Epithelial cell of prostate (primary cell): ENCODE data around the gene EYA3.

Experiments
- DNase-seq: peaks from one replicate; pipeline ENCODE4 v3.0.0-alpha.2; 2011; ENCODE audit warnings: low read depth, low spot score
- H3K27ac ChIP-seq: fragments of 450-650 bp; 2 replicates; pipeline ENCODE4 v1.5.1; 2017; ENCODE audit warnings: mild to moderate bottlenecking

Gene EYA3

DNA sequence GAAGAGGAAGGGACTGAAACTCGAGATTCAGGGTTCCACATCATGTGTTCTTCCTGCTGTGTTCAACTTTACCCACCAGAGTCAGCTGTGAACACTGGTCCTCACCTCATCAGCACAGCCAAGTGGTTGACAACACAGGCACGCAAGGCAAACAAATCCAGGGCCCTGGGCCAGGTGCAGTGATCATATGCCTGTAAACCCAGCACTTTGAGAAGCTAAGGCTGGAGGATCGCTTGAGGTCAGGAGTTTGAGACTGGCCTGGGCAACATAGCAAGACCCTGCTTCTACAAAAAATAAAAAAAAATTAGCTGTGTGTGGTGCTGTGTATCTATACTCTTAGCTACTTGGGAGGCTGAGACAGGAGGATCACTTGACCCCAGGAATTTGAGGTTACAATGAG, 137.0 kb downstream of the EYA3 start:
- no peak for DNase-seq
- H3K27ac ChIP-seq = no peak overlapping the region

- no peak for DNase-seq
- H3K27ac ChIP-seq = no peak overlapping the region
These were observed 139.4 kb downstream of the EYA3 start for GRCh38 chr1:27949027-27949426.

GRCh38 chr1:27945020-27945419, 143.4 kb downstream of the EYA3 start:
- no peak overlapping the region for H3K27ac ChIP-seq
- no peak for DNase-seq

DNA sequence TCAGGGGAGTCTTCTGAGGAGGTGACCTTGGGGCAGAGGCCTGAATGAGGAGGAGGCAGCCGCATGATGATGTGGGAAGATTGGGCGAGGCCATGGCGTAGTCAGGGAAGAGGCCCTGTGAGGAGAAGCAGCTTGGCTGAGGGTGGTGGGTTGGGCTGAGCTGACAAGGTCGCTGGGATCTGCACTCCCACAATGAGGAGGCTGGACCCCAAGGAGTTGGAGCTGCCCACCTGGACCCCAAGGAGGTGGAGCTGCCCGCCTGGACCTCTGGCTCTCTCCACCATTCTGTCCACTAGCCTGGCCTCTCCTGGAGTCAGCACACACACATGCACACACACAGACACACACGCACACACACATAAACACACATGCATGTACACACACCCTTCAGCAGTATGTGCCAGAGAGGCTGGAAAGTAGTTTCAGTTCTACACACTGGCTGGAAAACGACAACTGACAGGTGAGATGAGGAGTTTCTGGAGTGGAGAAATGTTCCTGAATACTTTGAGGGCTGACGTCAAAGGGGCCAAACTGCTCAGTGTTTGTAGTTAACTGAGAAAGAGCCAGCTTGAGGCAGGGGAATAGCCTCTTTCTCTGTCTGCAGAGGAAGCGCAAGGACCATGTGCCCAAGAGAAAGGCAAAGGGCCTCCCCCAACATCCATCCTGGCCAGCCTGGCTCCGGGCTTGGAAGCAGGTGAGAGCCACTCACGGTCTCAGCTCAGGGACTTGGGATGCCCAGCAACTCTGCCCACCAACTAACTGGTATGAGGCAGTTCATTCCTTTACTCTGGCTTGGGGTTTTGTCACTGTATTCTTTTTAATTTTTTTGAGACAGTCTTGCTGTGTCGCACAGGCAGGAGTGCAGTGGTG, 146.5 kb downstream of the EYA3 start:
- H3K27ac ChIP-seq = no peak overlapping the region
- no peak for DNase-seq

DNA sequence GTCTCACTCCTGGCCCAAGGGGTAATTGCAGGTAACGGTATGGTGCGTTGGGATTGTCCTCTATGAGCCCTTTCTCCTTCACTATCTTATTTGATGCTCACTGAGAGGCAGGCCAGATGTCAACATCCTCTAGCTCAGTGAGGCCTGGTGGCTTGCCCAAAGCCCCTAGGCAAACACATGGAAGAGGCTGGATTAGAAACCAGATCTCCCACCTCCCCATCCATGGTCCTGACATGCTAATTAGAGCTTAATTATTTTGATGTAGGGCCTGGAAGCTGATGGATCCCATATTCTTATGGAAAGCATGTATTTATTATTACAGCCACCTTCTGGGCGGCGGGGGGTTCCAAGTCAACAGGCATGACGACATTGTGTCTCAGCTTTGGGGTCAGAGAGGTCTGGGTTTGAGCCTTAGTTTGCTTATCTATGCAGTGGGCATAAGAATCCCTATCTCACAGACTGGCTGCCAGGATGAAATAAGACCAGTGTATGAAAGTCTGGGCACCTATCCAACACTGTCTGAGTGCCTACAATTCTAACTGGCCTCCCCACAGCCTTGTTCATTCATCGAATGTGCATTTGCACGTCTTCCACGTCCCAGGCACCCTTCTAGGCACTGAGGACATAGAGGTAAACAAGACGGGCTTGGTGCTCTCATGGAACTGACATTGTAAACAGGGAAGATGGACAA, 147.4 kb downstream of the EYA3 start:
- DNase-seq = no peak
- H3K27ac ChIP-seq = no peak overlapping the region

DNA sequence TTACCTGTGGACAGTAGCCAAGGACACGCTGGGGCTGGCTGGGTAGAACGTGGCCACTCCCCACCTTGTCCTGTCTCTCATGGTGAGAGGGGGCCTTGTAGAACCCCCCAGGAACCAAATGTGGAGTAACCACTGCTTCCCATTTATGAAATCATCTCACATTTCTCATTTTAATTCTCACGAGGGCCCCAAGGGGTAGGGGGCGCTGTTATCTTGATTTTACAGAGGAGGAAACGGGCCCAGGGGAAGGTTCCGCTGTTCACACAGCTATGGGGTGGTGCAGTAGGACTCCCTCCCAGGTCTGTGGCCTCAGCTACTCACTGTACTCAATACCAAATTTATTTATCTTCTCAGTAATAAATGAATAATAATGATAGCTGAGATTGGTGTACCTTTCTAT, 148.1 kb downstream of the EYA3 start:
- DNase-seq = no peak
- no peak overlapping the region for H3K27ac ChIP-seq

- no peak overlapping the region for H3K27ac ChIP-seq
- DNase-seq = no peak
These were observed 149.9 kb downstream of the EYA3 start for GRCh38 chr1:27938488-27938887.

GRCh38 chr1:27937524-27937836, 150.9 kb downstream of the EYA3 start:
- no peak for DNase-seq
- H3K27ac ChIP-seq = no peak overlapping the region

GRCh38 chr1:27936370-27936769, 152.0 kb downstream of the EYA3 start:
- DNase-seq = no peak
- H3K27ac ChIP-seq = no peak overlapping the region

- no peak for DNase-seq
These were observed 152.7 kb downstream of the EYA3 start for GRCh38 chr1:27935721-27936120.

DNA sequence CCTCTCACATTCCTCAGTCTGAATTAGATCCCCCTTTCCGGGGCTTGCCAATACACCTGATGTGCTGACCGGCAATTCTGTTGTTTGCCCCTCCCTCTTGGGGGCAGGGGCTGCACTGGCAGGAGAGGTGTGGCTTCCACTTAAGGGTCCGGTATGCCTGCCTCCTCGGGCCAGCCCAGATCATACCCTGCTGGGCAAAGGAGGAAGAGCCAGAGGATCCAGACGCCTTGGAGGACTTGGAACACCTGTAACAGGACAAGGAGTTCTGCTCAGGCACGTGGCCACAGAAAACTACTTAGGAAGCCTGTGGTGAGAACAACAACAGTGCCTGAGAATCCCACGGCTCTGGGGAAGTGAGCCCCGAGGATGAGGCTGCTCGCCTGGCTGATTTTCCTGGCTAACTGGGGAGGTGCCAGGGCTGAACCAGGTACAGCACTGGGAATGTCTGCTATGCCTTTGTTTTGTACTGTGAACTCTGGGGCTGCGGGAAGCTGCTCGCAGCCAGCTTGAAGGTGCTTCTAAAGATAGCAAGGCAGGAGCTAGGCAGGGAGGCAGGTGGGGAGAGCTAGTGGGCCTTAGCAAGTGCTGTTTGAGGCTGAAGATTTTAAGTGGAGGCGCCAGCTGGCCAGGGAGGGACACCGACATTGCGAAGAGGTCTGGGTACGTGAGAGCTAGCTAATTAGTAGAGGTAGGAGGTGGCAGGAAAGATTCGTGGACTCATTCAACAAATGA, 153.4 kb downstream of the EYA3 start, which contains the start of gene SMPDL3B:
SMPDL3B (plus strand) TSS at position 183 of the 732 bp plus-strand sequence; CDS start at position 367, 184 bp downstream.
- H3K27ac ChIP-seq = no peak within 1 kb of the TSS

More at GRCh38 chr1:27935721-27936120, 152.7 kb downstream of the EYA3 start:
- H3K27ac ChIP-seq = no peak overlapping the region

GRCh38 chr1:27931759-27932158, 156.7 kb downstream of the EYA3 start:
- DNase-seq = no peak
- H3K27ac ChIP-seq = no peak overlapping the region

More for the DNA sequence above, 153.4 kb downstream of the EYA3 start, which contains the start of gene SMPDL3B:
- DNase-seq = no peak

DNA sequence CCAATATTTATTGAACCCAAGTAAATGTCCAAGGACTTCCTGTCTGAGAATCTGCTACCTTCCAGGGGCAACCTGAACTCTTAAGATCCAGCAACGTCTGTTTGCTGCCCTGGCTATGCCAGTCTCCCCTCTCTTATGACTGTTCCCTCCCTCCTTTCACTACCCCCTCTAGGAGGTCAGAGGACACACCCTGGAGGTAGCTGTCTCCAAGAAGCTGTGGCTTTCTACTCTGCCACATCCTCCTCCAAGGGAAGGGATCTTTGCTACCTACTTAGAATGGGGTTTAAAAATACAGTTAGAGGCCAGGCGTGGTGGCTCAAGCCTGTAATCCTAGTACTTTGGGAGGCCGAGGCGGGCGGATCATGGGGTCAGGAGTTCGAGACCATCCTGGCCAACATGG, 157.2 kb downstream of the EYA3 start:
- H3K27ac ChIP-seq = no peak overlapping the region
- no peak for DNase-seq

- no peak overlapping the region for H3K27ac ChIP-seq
- no peak for DNase-seq
These were observed 160.0 kb downstream of the EYA3 start for GRCh38 chr1:27928216-27928954.

DNA sequence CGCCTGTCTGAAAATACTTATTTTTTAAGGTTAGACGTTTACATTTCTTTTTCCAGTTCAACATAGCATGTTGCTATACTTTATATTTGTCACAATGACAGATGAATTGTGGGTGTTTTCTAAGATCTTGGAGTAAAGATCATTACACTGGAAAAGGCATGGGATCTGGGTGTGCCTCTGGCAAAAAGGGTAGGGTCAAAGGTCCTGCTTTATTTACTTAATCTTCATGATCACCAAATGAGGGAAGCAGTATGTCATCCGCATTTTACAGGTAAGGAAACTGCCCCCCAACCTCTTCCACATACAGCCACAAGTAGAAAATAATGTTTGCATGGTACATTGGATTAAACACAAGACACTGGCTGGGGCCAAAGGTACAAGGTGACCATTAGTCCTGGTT, 166.1 kb downstream of the EYA3 start:
- DNase-seq = no peak
- H3K27ac ChIP-seq = no peak overlapping the region
